Caco-2 (cell line): ENCODE measurements around the gene ENHO. TPM values are rescaled to one million over a fixed set of nuclear protein-coding genes. Genes with fewer than 3 reads are reported as not detected.

Experiments
- BruUV-seq: library from RNA; stranded (reverse); fragments of 400-500 nt; replicated peaks from 2 replicates; lab custom pipeline; 2021; lab: Mats Ljungman, UMichigan
- CTCF ChIA-PET: fragments of 300-600 bp; sonication (Branson Sonifier 250); formaldehyde crosslinking; loops from one replicate; lab custom pipeline; 2022; ENCODE audit warnings: antibody characterized with exemption; lab: Charles Lee
- POLR2A ChIA-PET: fragments of 300-600 bp; sonication (Branson Sonifier 250); formaldehyde crosslinking; loops from one replicate; lab custom pipeline; 2022; ENCODE audit warnings: antibody characterized with exemption; lab: Charles Lee
- DNase-seq, 2 experiments: peaks; one replicate each; pipeline versions ENCODE4 v3.0.0 to v3.0.0-alpha.2; 2020 to 2022
- H3K27me3 ChIP-seq: replicated peaks from 2 replicates; pipeline ENCODE4 v1.6.0; 2011; ENCODE audit warnings: low read length; ENCODE audit not compliant: control insufficient read depth, insufficient read depth
- H3K36me3 ChIP-seq: 2 replicates; pipeline ENCODE4 v1.5.1; 2011; ENCODE audit warnings: low read length; ENCODE audit not compliant: control insufficient read depth, insufficient read depth
- H3K4me1 ChIP-seq: fragments of 250-450 bp; sonication (Bioruptor Pico); 2 replicates; pipeline ENCODE4 v1.5.1; 2020; ENCODE audit warnings: mild to moderate bottlenecking
- H3K4me3 ChIP-seq: 2 replicates; pipeline ENCODE4 v1.5.1; 2011; ENCODE audit warnings: low read depth, mild to moderate bottlenecking, control low read depth, low read length
- H3K9me3 ChIP-seq: fragments of 250-450 bp; sonication (Bioruptor Pico); 2 replicates; pipeline ENCODE4 v1.5.1; 2020; ENCODE audit warnings: mild to moderate bottlenecking, moderate library complexity
- H3K27ac Mint-ChIP-seq: one replicate; pipeline ENCODE4 v1.8.0; 2022; ENCODE audit warnings: mixed read lengths; ENCODE audit not compliant: unreplicated experiment
- H3K27me3 Mint-ChIP-seq: one replicate; pipeline ENCODE4 v1.8.0; 2022; ENCODE audit warnings: mixed read lengths; ENCODE audit not compliant: insufficient read depth, unreplicated experiment
- H3K36me3 Mint-ChIP-seq: one replicate; pipeline ENCODE4 v1.8.0; 2022; ENCODE audit warnings: mild to moderate bottlenecking, mixed read lengths; ENCODE audit not compliant: insufficient read depth, unreplicated experiment
- H3K4me1 Mint-ChIP-seq: one replicate; pipeline ENCODE4 v1.8.0; 2022; ENCODE audit warnings: low read depth, mixed read lengths; ENCODE audit not compliant: unreplicated experiment
- H3K4me3 Mint-ChIP-seq: one replicate; pipeline ENCODE4 v1.8.0; 2022; ENCODE audit warnings: mild to moderate bottlenecking, moderate library complexity, mixed read lengths; ENCODE audit not compliant: unreplicated experiment
- H3K9me3 Mint-ChIP-seq: one replicate; pipeline ENCODE4 v1.8.0; 2022; ENCODE audit warnings: mixed read lengths; ENCODE audit not compliant: unreplicated experiment
- CTCF ChIP-seq, 2 experiments: fragments of 200-600 bp in 1 of 2; IDR thresholded peaks; 1 replicate in 1 of 2; 2 replicates in 1 of 2; pipeline versions ENCODE4 v1.5.1 to v1.8.0; 2011 to 2022; ENCODE audit warnings: antibody characterized with exemption in 1 of 2, control low read depth in 1 of 2, inconsistent platforms in 1 of 2, low read depth in 1 of 2, low read length in 1 of 2, mild to moderate bottlenecking in 1 of 2, moderate library complexity in 1 of 2; ENCODE audit not compliant: insufficient read depth in 1 of 2, severe bottlenecking in 1 of 2, unreplicated experiment in 1 of 2
- intact Hi-C: fragments of 100-400 bp; cut with micrococcal nuclease; formaldehyde crosslinking; loops from one replicate; pipeline ENCODE4 v1.10.0; 2022; ENCODE audit not compliant: unreplicated experiment
- total RNA-seq: library from RNA; stranded (reverse); gene quantifications from 2 replicates; pipeline ENCODE4 v1.2.3, GENCODE V29; 2022

The ENHO gene
- total RNA-seq, 1 experiment from 2014 or later: 2.1 TPM

GRCh38 chr9:34502891-34503290, 19.9 kb downstream of the ENHO start:
- no peak overlapping the region for H3K27ac Mint-ChIP-seq
- BruUV-seq: no TSS peak
- no peak for DNase-seq

GRCh38 chr9:34502471-34502870, 20.3 kb downstream of the ENHO start:
- H3K4me1 Mint-ChIP-seq: no peaks in the 10 kb centered on the region
- CTCF ChIA-PET: interaction anchor here (0.7 to 2.9 kb wide), 6 partner anchors 8 to 100 kb away, joined by 3 to 16 read pairs (median 4); no protein-coding TSS in a partner anchor
- DNase-seq: no peak
- no peak for TF ChIP-seq CTCF (IDR thresholded peaks at IDR 0.05; ENCODE audit: insufficient read depth in 1 of 2, low read depth in 1 of 2, low read length in 1 of 2, severe bottlenecking in 1 of 2, unreplicated experiment in 1 of 2)
- H3K36me3 ChIP-seq: no peaks in the 10 kb centered on the region
- no peak overlapping the region for H3K4me3 Mint-ChIP-seq
- H3K9me3 ChIP-seq: no peaks in the 10 kb centered on the region
- peaks cover 17% of the 10 kb centered on the region for H3K27me3 Mint-ChIP-seq
- H3K27me3 ChIP-seq: no peaks in the 10 kb centered on the region
- H3K36me3 Mint-ChIP-seq: no peaks in the 10 kb centered on the region
- H3K4me1 ChIP-seq: no peaks in the 10 kb centered on the region
- POLR2A ChIA-PET: no interaction called here
- no peak overlapping the region for H3K4me3 ChIP-seq
- no TSS peak for BruUV-seq
- intact Hi-C loops: loop anchor here (5.0 kb wide), 1 partner anchor 45 kb away; no protein-coding TSS in a partner anchor
- no peak overlapping the region for H3K27ac Mint-ChIP-seq
- no peaks in the 10 kb centered on the region for H3K9me3 Mint-ChIP-seq

More at GRCh38 chr9:34502891-34503290, 19.9 kb downstream of the ENHO start:
- Mint-ChIP-seq H3K27me3 (peaks cover 17% of the 10 kb centered on the region), H3K9me3 (no peaks in the 10 kb centered on the region), H3K4me3 (no peak overlapping the region), H3K36me3 (no peaks in the 10 kb centered on the region), H3K4me1 (no peaks in the 10 kb centered on the region)
- no peak overlapping the region for H3K4me3 ChIP-seq
- H3K27me3 ChIP-seq: no peaks in the 10 kb centered on the region
- no peaks in the 10 kb centered on the region for H3K36me3 ChIP-seq
- no peaks in the 10 kb centered on the region for H3K9me3 ChIP-seq
- ChIA-PET CTCF (interaction anchor here (1.1 to 2.9 kb wide), 4 partner anchors 18 to 100 kb away, joined by 3 to 16 read pairs (median 4); no protein-coding TSS in a partner anchor), POLR2A (no interaction called here)
- no peak for TF ChIP-seq CTCF (IDR thresholded peaks at IDR 0.05; ENCODE audit: insufficient read depth in 1 of 2, low read depth in 1 of 2, low read length in 1 of 2, severe bottlenecking in 1 of 2, unreplicated experiment in 1 of 2)
- intact Hi-C loops: loop anchor here (5.0 kb wide), 1 partner anchor 44 kb away; no protein-coding TSS in a partner anchor
- H3K4me1 ChIP-seq: no peaks in the 10 kb centered on the region

DNA sequence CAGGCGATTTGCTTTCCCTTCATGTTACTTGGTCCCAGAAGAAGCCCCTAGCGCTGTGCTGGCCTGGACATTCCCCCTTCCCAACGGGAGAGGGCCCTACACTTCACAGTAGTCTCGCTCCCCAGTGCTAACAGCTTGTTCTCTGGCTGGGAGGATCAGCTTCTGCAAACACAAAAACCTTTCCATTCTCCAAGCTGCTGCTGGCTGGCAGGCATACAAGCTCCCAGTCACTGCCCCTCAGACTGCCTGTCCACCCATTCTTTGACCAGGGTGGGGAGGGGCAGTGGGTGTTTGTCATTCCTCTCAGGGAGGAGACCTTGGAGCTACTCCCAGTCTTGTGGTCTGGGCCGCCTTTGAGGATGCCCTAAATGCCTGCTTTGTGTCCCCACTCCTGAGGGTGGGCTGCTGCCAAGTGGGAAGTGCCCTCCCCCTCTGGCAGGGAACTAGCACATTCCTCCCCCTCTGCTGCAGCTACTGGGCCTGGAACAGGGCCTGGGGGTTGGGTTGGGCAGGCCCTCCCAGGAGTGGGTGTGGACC, 20.8 kb downstream of the ENHO start:
- TF ChIP-seq CTCF (IDR thresholded peaks at IDR 0.05; ENCODE audit: insufficient read depth in 1 of 2, low read depth in 1 of 2, low read length in 1 of 2, severe bottlenecking in 1 of 2, unreplicated experiment in 1 of 2): no peak
- H3K27me3 Mint-ChIP-seq: peaks cover 17% of the 10 kb centered on the region
- Histone ChIP-seq H3K4me3 (no peak overlapping the region), H3K36me3 (no peaks in the 10 kb centered on the region), H3K9me3 (no peaks in the 10 kb centered on the region), H3K27me3 (no peaks in the 10 kb centered on the region), H3K4me1 (no peaks in the 10 kb centered on the region)
- ChIA-PET CTCF (interaction anchor here (0.7 to 2.9 kb wide), 6 partner anchors 9 to 101 kb away, joined by 3 to 16 read pairs (median 4); no protein-coding TSS in a partner anchor), POLR2A (no interaction called here)
- no peak overlapping the region for H3K4me3 Mint-ChIP-seq
- DNase-seq: no peak
- H3K36me3 Mint-ChIP-seq: no peaks in the 10 kb centered on the region
- no peak overlapping the region for H3K27ac Mint-ChIP-seq
- no peaks in the 10 kb centered on the region for H3K4me1 Mint-ChIP-seq
- no peaks in the 10 kb centered on the region for H3K9me3 Mint-ChIP-seq
- intact Hi-C loops: loop anchor here (2.0 to 5.0 kb wide), 3 partner anchors 45 to 169 kb away; no protein-coding TSS in a partner anchor
- BruUV-seq: no TSS peak
